Pancreas (tissue), 10 donors: Measurements from ENCODE around the gene SSBP3. TPM values are rescaled to one million over a fixed set of nuclear protein-coding genes. Genes with fewer than 3 reads are reported as not detected.
"Not testable (repeated sequence)": the region's sequence is repeated elsewhere in the genome, so short reads cannot be mapped to it uniquely, and the experiment has no call there.

Experiments
- ATAC-seq, 4 donors: fragments of 200-7000 bp; cut with Tn5 transposase; one replicate each; pipeline versions ENCODE4 v1.8.0 to v1.9.1; 2020; ENCODE audit warnings: mild to moderate bottlenecking in 4 of 4, moderate library complexity in 4 of 4
- DNase-seq, 6 donors: peaks; one replicate each; pipeline ENCODE4 v3.0.0-alpha.2; 2020
- FAIRE-seq: peaks from 2 replicates; lab custom pipeline; 2012; peaks lifted over from hg19 to GRCh38; lab: Jason Lieb, UNC
- H3K27ac ChIP-seq, 4 donors: fragments of 200-600 bp; sonication (generic); 1 replicate in 3 of 4; 2 replicates in 1 of 4; pipeline versions ENCODE4 v1.5.0 to v1.8.0; 2020
- H3K27me3 ChIP-seq, 4 donors: fragments of 200-600 bp; one replicate each; pipeline ENCODE4 v1.8.0; 2021
- H3K36me3 ChIP-seq, 3 donors: fragments of 200-600 bp; sonication (generic) in 1 of 3; one replicate each; pipeline versions ENCODE4 v1.5.0 to v1.8.0; 2020 to 2021
- H3K4me1 ChIP-seq, 3 donors: fragments of 200-600 bp; one replicate each; pipeline ENCODE4 v1.8.0; 2021
- H3K4me3 ChIP-seq, 4 donors: fragments of 200-600 bp; sonication (generic) in 2 of 4; one replicate each; pipeline versions ENCODE4 v1.5.0 to v1.8.0; 2020 to 2021
- H3K9me3 ChIP-seq, 4 donors: fragments of 200-600 bp; one replicate each; pipeline ENCODE4 v1.8.0; 2021
- CTCF ChIP-seq, 4 donors: fragments of 200-600 bp; sonication (generic) in 3 of 4; IDR thresholded peaks; one replicate each; pipeline versions ENCODE4 v1.5.0 to v1.8.0; 2021; ENCODE audit warnings: antibody characterized with exemption in 4 of 4
- WGBS, 2 donors: extraction: QIAGEN DNeasy Blood & Tissue Kit; methylation state at CpG; one replicate each; pipeline ENCODE4 v1.1.7; 2013; 5-methylcytosine and 5-hydroxymethylcytosine counted together
- intact Hi-C, 3 donors: fragments of 100-400 bp; cut with DNase I; formaldehyde crosslinking; loops; one replicate each; pipeline versions ENCODE4 v1.11.1 to v1.14.2; 2022
- polyA plus RNA-seq, 2 donors: library from polyadenylated mRNA; stranded (reverse); fragments of 200-250 nt; gene quantifications; one replicate each; pipeline ENCODE4 v1.2.3, GENCODE V29; 2013
- total RNA-seq, 6 donors: library from RNA; stranded (reverse); fragmentation: NEBNext Ultra II Directional in 4 of 6; extraction: Animal tissue kit (Norgen Biotek cat#: 25700) in 4 of 6; gene quantifications; one replicate each; pipeline versions ENCODE4 v1.2.1 to v1.2.4, GENCODE V29; 2021 to 2023
- donor health status: healthy with polysubstance abuse.
- donor health status: DM: no; HTN: no; CAD: no; lungs with moderate emphysema.
- donor health status: DM: no; HTN: no; CAD: no.
- donor health status: control.
- donor health status: control.
- donor health status: Bipolar disorder and iron deficiency.
- donor health status: DM: yes; HTN: yes; CAD: no.
- donor health status: DM: no; HTN: no; CAD: no.
- donor health status: DM: no; HTN: no; CAD: no.
- donor health status: DM: yes; HTN: yes; CAD: no.

Gene SSBP3
- total and polyA plus RNA-seq, 8 donors = 16.4 to 31.0 (median 22.9) TPM

GRCh38 chr1:54348700-54349021 lies 57.5 kb downstream of the SSBP3 start:
- H3K36me3 ChIP-seq = no peaks in the 10 kb centered on the region
- H3K9me3 ChIP-seq = no peaks in the 10 kb centered on the region
- peaks cover 0 to 12% (median 11%) of the 10 kb centered on the region in 3 donors for H3K4me1 ChIP-seq
- FAIRE-seq = no peak
- 59 to 63% methylated on average over 5 of the region's 5 CpGs for WGBS, 2 donors
- no peak for TF ChIP-seq CTCF (IDR thresholded peaks at IDR 0.05)
- peak overlapping the region; percentile 39 to 78 (median 58) for H3K27ac ChIP-seq
- intact Hi-C loops = no loop called here
- DNase-seq = no peak
- no peaks in the 10 kb centered on the region for H3K27me3 ChIP-seq
- no peak overlapping the region for H3K4me3 ChIP-seq
- peak in 1 of 4 donors; percentile 30 for ATAC-seq

GRCh38 chr1:54347955-54348699 lies 58.1 kb downstream of the SSBP3 start:
- H3K4me1 ChIP-seq = peaks cover 0 to 12% (median 11%) of the 10 kb centered on the region in 3 donors

GRCh38 chr1:54347261-54347954 lies 58.8 kb downstream of the SSBP3 start:
- H3K9me3 ChIP-seq = no peaks in the 10 kb centered on the region
- H3K36me3 ChIP-seq = no peaks in the 10 kb centered on the region
- no peak overlapping the region for H3K4me3 ChIP-seq
- H3K27ac ChIP-seq = peak overlapping the region; percentile 27 to 78 (median 58)
- peaks cover 0 to 16% (median 11%) of the 10 kb centered on the region in 3 donors for H3K4me1 ChIP-seq
- FAIRE-seq = no peak
- WGBS, 2 donors = 71 to 72% methylated on average over 6 of the region's 6 CpGs
- no peaks in the 10 kb centered on the region for H3K27me3 ChIP-seq
- TF ChIP-seq CTCF (IDR thresholded peaks at IDR 0.05) = no peak
- intact Hi-C loops = no loop called here
- no peak for DNase-seq
- ATAC-seq = no peak

More at GRCh38 chr1:54347955-54348699, 58.1 kb downstream of the SSBP3 start:
- ATAC-seq (peak; percentile 98 to 99 (median 98)), DNase-seq (peak; percentile 73 to 93 (median 91)), FAIRE-seq (no peak)
- no peaks in the 10 kb centered on the region for H3K36me3 ChIP-seq
- no peaks in the 10 kb centered on the region for H3K27me3 ChIP-seq
- no peaks in the 10 kb centered on the region for H3K9me3 ChIP-seq
- intact Hi-C loops = no loop called here
- TF ChIP-seq CTCF (IDR thresholded peaks at IDR 0.05) = no peak
- no peak overlapping the region for H3K4me3 ChIP-seq
- 12 to 24% methylated on average over 12 to 14 of the region's 14 CpGs for WGBS, 2 donors
- H3K27ac ChIP-seq = peak overlapping the region; percentile 39 to 78 (median 58)

GRCh38 chr1:54345548-54345947 lies 60.6 kb downstream of the SSBP3 start:
- ATAC-seq, DNase-seq, H3K36me3 ChIP-seq, FAIRE-seq, H3K9me3 ChIP-seq, intact Hi-C loops, H3K27ac ChIP-seq, H3K4me3 ChIP-seq, H3K27me3 ChIP-seq: not testable (repeated sequence)
- 95 to 99% methylated on average over 13 of the region's 13 CpGs for WGBS, 2 donors
- peaks cover 0 to 16% (median 11%) of the 10 kb centered on the region in 3 donors for H3K4me1 ChIP-seq

DNA sequence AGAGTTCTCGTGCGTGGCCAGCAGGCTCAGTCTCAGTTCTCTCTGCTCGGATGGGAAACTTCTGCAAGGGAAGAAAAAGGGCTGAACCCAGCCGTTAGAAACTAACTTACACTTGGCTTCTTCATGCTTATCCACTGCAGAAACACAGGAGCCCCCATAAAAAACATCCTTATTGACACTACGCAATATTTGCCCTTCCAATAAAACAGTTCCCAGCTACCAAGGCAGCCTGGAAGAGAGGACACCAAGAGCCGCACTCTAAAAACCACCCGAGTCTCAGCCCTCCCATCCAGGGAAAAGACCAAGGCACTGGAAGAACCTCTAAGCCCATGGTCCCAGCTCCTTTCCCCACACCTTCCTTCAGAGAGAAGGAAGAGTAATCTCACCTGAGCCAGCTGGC lies 61.1 kb downstream of the SSBP3 start:
- Histone ChIP-seq H3K27me3 (no peaks in the 10 kb centered on the region), H3K4me1 (peaks cover 0 to 20% (median 13%) of the 10 kb centered on the region in 3 donors), H3K36me3 (no peaks in the 10 kb centered on the region), H3K4me3 (no peak overlapping the region), H3K27ac (no peak overlapping the region), H3K9me3 (no peaks in the 10 kb centered on the region)
- TF ChIP-seq CTCF (IDR thresholded peaks at IDR 0.05) = no peak
- WGBS, 2 donors = 91 to 94% methylated on average over 7 of the region's 7 CpGs
- ATAC-seq (no peak), FAIRE-seq (no peak), DNase-seq (no peak)
- intact Hi-C loops = no loop called here
